ENCODE data around the gene RNF212.

Gene RNF212

GRCh38 chr4:1104647-1105046 is 8.7 kb downstream of the RNF212 start:
- no peak overlapping the region for H3K4me2 ChIP-seq (ENCODE audit: low read length)
- no peaks in the 10 kb centered on the region for H3K9me3 ChIP-seq (ENCODE audit: insufficient read depth, low read length)
- peaks cover 1% of the 10 kb centered on the region for H3K27me3 ChIP-seq (ENCODE audit: low read depth, low read length)

DNA sequence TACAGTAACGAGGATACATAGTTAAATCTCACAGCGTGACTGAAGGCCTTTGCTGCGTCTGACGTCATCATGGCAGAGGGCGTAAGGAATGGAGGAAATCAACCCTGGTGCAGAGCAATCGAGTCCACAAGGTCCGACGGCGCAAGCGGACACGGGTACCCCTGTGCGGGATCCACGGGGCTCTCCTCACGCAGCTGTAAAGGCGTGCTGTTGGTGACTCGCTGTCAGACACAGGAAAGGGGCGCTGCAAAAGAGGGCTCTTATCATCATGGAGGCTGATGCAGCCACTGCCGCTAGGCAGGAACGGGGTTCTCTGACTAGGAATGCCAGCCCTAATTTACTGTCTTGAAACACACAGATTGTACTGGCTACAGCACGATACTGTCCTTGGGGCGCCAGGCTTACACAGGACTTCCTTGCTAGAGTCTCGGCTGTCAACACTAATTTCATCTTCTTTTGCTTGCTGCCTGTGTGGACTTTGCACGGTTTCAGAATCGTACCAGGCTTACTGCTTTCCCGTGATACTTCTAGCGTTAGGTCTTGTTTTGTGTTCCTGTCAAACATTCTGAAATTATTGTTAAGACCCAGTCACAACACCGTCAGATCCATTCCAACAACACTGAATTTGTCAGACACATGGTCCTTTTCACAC is 13.6 kb downstream of the RNF212 start:
- Histone ChIP-seq H3K4me2 (ENCODE audit: low read length) (no peak overlapping the region), H3K4me3 (ENCODE audit: low read length) (no peak overlapping the region)

More at GRCh38 chr4:1104647-1105046, 8.7 kb downstream of the RNF212 start:
- Histone ChIP-seq H4K20me1 (ENCODE audit: insufficient read depth, low read length) (no peaks in the 10 kb centered on the region), H3K9ac (ENCODE audit: low read length) (no peak overlapping the region), H3K4me3 (ENCODE audit: low read length) (no peak overlapping the region), H3K27ac (ENCODE audit: low read length) (no peak overlapping the region), H2AFZ (ENCODE audit: low read depth, low read length) (no peak overlapping the region), H3K4me1 (ENCODE audit: low read length) (no peaks in the 10 kb centered on the region), H3K79me2 (ENCODE audit: low read length) (no peaks in the 10 kb centered on the region), H3K36me3 (replicated peaks; ENCODE audit: low read depth, low read length) (no peaks in the 10 kb centered on the region)
- TF ChIP-seq EZH2phosphoT487 (IDR thresholded peaks at IDR 0.05; ENCODE audit: low read depth), result no peak
- TF ChIP-seq, protein P1, sequence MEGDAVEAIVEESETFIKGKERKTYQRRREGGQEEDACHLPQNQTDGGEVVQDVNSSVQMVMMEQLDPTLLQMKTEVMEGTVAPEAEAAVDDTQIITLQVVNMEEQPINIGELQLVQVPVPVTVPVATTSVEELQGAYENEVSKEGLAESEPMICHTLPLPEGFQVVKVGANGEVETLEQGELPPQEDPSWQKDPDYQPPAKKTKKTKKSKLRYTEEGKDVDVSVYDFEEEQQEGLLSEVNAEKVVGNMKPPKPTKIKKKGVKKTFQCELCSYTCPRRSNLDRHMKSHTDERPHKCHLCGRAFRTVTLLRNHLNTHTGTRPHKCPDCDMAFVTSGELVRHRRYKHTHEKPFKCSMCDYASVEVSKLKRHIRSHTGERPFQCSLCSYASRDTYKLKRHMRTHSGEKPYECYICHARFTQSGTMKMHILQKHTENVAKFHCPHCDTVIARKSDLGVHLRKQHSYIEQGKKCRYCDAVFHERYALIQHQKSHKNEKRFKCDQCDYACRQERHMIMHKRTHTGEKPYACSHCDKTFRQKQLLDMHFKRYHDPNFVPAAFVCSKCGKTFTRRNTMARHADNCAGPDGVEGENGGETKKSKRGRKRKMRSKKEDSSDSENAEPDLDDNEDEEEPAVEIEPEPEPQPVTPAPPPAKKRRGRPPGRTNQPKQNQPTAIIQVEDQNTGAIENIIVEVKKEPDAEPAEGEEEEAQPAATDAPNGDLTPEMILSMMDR (IDR thresholded peaks at IDR 0.05; ENCODE audit: low read depth, low read length), result no peak

GRCh38 chr4:1099270-1099669 is 14.1 kb downstream of the RNF212 start:
- Histone ChIP-seq H3K79me2 (ENCODE audit: low read length) (no peaks in the 10 kb centered on the region), H3K4me2 (ENCODE audit: low read length) (no peak overlapping the region), H3K36me3 (replicated peaks; ENCODE audit: low read depth, low read length) (no peaks in the 10 kb centered on the region), H3K27ac (ENCODE audit: low read length) (no peak overlapping the region), H4K20me1 (ENCODE audit: insufficient read depth, low read length) (no peaks in the 10 kb centered on the region), H3K4me1 (ENCODE audit: low read length) (no peaks in the 10 kb centered on the region), H3K27me3 (ENCODE audit: low read depth, low read length) (no peaks in the 10 kb centered on the region), H3K9ac (ENCODE audit: low read length) (no peak overlapping the region), H3K4me3 (ENCODE audit: low read length) (no peak overlapping the region), H3K9me3 (ENCODE audit: insufficient read depth, low read length) (no peaks in the 10 kb centered on the region), H2AFZ (ENCODE audit: low read depth, low read length) (no peak overlapping the region)
- TF ChIP-seq, protein P1 (IDR thresholded peaks at IDR 0.05; ENCODE audit: low read depth, low read length), result no peak
- TF ChIP-seq EZH2phosphoT487 (IDR thresholded peaks at IDR 0.05; ENCODE audit: low read depth), result no peak

More for the DNA sequence above, 13.6 kb downstream of the RNF212 start:
- Histone ChIP-seq H4K20me1 (ENCODE audit: insufficient read depth, low read length) (no peaks in the 10 kb centered on the region), H3K4me1 (ENCODE audit: low read length) (no peaks in the 10 kb centered on the region), H3K27ac (ENCODE audit: low read length) (no peak overlapping the region), H3K36me3 (replicated peaks; ENCODE audit: low read depth, low read length) (no peaks in the 10 kb centered on the region), H3K27me3 (ENCODE audit: low read depth, low read length) (no peaks in the 10 kb centered on the region), H3K9ac (ENCODE audit: low read length) (no peak overlapping the region), H2AFZ (ENCODE audit: low read depth, low read length) (no peak overlapping the region), H3K79me2 (ENCODE audit: low read length) (no peaks in the 10 kb centered on the region), H3K9me3 (ENCODE audit: insufficient read depth, low read length) (no peaks in the 10 kb centered on the region)
- TF ChIP-seq, protein P1 (IDR thresholded peaks at IDR 0.05; ENCODE audit: low read depth, low read length), result no peak
- TF ChIP-seq EZH2phosphoT487 (IDR thresholded peaks at IDR 0.05; ENCODE audit: low read depth), result no peak

DNA sequence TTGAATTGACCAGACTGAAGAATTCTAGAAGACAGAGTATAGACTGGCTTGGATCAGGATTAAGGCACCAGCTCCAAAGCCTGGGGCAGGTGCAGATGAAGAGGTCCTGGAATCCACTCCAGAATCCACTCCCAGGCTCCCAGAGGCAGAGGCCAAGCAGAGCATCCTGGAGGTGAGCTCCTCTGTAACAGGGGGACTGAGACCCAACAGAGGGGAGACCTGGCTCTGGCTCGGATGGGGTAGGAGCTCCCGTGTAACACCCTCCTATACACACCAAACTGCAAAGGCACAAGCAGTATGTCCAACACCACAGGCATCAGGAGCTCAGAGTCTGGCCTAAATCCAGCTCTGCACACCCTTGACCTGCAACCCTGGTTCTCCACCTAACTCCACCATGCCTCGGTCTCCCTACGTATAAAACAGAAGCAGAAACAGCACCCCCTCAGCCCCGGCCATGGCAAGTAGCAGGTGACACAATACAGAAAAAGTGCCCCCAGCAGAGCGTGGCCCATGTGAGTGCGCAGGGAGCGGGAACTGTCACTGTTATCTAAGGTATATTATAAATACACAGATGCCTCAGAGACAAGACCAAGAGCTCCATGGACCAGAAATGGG is 14.9 kb downstream of the RNF212 start:
- no peaks in the 10 kb centered on the region for H3K27me3 ChIP-seq (ENCODE audit: low read depth, low read length)
- TF ChIP-seq EZH2phosphoT487 (IDR thresholded peaks at IDR 0.05; ENCODE audit: low read depth), result no peak
- TF ChIP-seq, protein P1 (IDR thresholded peaks at IDR 0.05; ENCODE audit: low read depth, low read length), result no peak

More for the DNA sequence above, 14.9 kb downstream of the RNF212 start:
- H2AFZ ChIP-seq (ENCODE audit: low read depth, low read length), result no peak overlapping the region
- no peak overlapping the region for H3K4me3 ChIP-seq (ENCODE audit: low read length)
- no peak overlapping the region for H3K27ac ChIP-seq (ENCODE audit: low read length)
- H3K79me2 ChIP-seq (ENCODE audit: low read length), result no peaks in the 10 kb centered on the region
- H3K9me3 ChIP-seq (ENCODE audit: insufficient read depth, low read length), result no peaks in the 10 kb centered on the region
- H3K9ac ChIP-seq (ENCODE audit: low read length), result no peak overlapping the region
- H3K4me2 ChIP-seq (ENCODE audit: low read length), result no peak overlapping the region
- H3K4me1 ChIP-seq (ENCODE audit: low read length), result no peaks in the 10 kb centered on the region
- H4K20me1 ChIP-seq (ENCODE audit: insufficient read depth, low read length), result no peaks in the 10 kb centered on the region
- no peaks in the 10 kb centered on the region for H3K36me3 ChIP-seq (replicated peaks; ENCODE audit: low read depth, low read length)

All from OCI-LY3 (cell line).